Osteocyte (in vitro differentiated cells): ENCODE data around the gene SPC24. TPM values are rescaled to one million over a fixed set of nuclear protein-coding genes. Genes with fewer than 3 reads are reported as not detected.
A peak's percentile ranks its signal among the peaks of the same experiment; 100 is the strongest.

ENCODE experiments used
- DNase-seq: peaks from one replicate; pipeline ENCODE4 v3.0.0; 2021; ENCODE audit warnings: mixed read lengths; ENCODE audit not compliant: unreplicated experiment; ENCODE audit errors: extremely low spot score
- H3K27ac Mint-ChIP-seq: one replicate; pipeline ENCODE4 v1.8.0; 2021; ENCODE audit warnings: mild to moderate bottlenecking, mixed read lengths; ENCODE audit not compliant: unreplicated experiment
- H3K27me3 Mint-ChIP-seq: one replicate; pipeline ENCODE4 v1.8.0; 2021; ENCODE audit warnings: mixed read lengths; ENCODE audit not compliant: unreplicated experiment
- H3K36me3 Mint-ChIP-seq: one replicate; pipeline ENCODE4 v1.8.0; 2021; ENCODE audit warnings: mixed read lengths; ENCODE audit not compliant: unreplicated experiment
- H3K4me1 Mint-ChIP-seq: one replicate; pipeline ENCODE4 v1.8.0; 2021; ENCODE audit warnings: mixed read lengths; ENCODE audit not compliant: unreplicated experiment
- H3K4me3 Mint-ChIP-seq: one replicate; pipeline ENCODE4 v1.8.0; 2021; ENCODE audit warnings: mild to moderate bottlenecking, moderate library complexity, mixed read lengths; ENCODE audit not compliant: unreplicated experiment
- H3K9me3 Mint-ChIP-seq: one replicate; pipeline ENCODE4 v1.8.0; 2021; ENCODE audit warnings: mixed read lengths; ENCODE audit not compliant: unreplicated experiment
- total RNA-seq: library from RNA; stranded (reverse); gene quantifications from 2 replicates; pipeline ENCODE4 v1.2.1, GENCODE V29; 2021
- TF ChIP-seq, protein P1 (sequence below): fragments of 200-600 bp; sonication (generic); IDR thresholded peaks from 2 replicates; pipeline ENCODE4 v1.5.0; 2021; ENCODE audit warnings: antibody characterized with exemption, mild to moderate bottlenecking, moderate library complexity

SPC24 gene
- total RNA-seq, 1 donor from 2014 or later, result 13.5 TPM

DNA sequence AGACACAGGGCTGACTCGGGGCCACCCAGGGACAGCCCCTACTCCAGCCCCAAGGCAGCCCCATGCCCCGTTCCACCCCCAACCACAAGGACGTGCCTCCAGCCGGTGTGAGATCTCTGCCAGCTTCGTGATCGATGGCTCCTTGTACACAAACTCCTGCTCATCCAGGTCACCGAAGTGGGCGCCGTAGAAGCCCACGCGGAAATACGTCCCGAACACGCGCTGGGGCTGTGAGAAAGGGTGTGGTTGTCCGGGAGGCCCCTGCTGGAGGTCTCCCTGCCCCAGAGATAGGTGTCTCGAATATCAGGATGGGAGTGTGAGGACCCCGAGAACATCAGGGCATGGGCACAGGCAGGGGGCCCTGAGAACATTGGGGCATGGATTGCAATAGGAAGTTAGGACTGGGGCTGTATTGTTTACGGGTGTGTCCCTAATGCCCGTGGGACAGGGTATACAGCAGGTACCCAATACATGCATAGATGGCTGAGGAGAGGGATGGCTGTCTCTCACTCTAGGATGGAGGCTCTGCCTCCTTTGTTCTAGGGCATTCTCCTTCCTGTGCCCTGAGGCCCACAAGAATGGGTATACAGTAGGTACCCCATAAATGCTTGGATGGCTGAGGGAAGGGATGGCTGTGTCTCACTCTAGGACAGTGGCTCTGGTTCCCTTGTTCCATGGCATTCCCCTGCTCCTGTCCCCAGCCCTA is 47.1 kb upstream of the SPC24 start:
- no peak for DNase-seq
- H3K27me3 Mint-ChIP-seq, result no peaks in the 10 kb centered on the region
- H3K9me3 Mint-ChIP-seq, result no peaks in the 10 kb centered on the region
- no peak overlapping the region for H3K4me3 Mint-ChIP-seq
- H3K27ac Mint-ChIP-seq, result peak overlapping the region; percentile 95
- TF ChIP-seq, protein P1, sequence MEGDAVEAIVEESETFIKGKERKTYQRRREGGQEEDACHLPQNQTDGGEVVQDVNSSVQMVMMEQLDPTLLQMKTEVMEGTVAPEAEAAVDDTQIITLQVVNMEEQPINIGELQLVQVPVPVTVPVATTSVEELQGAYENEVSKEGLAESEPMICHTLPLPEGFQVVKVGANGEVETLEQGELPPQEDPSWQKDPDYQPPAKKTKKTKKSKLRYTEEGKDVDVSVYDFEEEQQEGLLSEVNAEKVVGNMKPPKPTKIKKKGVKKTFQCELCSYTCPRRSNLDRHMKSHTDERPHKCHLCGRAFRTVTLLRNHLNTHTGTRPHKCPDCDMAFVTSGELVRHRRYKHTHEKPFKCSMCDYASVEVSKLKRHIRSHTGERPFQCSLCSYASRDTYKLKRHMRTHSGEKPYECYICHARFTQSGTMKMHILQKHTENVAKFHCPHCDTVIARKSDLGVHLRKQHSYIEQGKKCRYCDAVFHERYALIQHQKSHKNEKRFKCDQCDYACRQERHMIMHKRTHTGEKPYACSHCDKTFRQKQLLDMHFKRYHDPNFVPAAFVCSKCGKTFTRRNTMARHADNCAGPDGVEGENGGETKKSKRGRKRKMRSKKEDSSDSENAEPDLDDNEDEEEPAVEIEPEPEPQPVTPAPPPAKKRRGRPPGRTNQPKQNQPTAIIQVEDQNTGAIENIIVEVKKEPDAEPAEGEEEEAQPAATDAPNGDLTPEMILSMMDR, result no peak
- H3K36me3 Mint-ChIP-seq, result peaks cover 7% of the 10 kb centered on the region
- H3K4me1 Mint-ChIP-seq, result peaks cover 49% of the 10 kb centered on the region

DNA sequence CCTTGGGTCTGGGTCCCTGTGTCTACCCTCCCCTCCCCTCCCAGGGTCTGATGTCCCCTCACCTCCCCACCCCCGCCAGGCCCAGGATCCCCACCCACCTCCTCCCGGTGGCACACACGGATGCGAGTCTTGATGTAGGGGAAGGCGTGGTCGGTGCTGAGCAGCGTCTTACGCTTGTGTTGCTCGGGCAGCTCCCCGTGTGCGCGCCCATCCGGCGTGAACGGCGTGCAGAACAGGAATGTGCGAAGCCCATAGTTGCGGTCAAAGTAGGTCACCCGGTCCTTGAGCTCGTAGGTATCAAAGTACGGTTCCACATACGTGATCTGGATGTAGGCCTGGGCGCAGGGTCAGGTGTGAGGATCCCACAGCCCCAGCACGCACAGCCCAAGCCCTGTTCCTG is 46.2 kb upstream of the SPC24 start:
- no peaks in the 10 kb centered on the region for H3K9me3 Mint-ChIP-seq

DNA sequence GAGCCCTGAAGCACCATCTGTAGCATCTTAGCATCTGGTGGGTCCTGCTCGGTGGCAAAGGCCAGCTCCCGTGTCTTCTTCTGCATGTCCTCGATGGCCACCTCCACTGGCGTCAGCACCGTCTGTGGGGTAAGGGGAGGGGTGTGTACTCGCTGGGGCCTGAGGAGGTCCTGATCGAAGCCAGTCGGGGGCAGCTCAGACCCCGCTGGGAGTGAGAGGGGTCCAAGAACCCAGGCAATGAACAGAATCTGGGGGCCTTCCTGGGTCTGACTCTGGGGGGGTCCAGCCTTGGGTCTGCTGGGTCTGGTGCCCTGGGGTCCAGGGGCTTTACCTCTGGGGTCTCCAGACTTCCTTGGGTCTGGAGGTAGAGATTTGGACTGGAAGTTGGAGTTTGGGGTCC is 45.3 kb upstream of the SPC24 start:
- TF ChIP-seq, protein P1, result no peak
- Mint-ChIP-seq H3K27me3 (no peaks in the 10 kb centered on the region), H3K4me1 (peaks cover 53% of the 10 kb centered on the region), H3K36me3 (peaks cover 4% of the 10 kb centered on the region), H3K9me3 (no peaks in the 10 kb centered on the region), H3K4me3 (no peak overlapping the region), H3K27ac (no peak overlapping the region)
- no peak for DNase-seq

More for the DNA sequence above, 46.2 kb upstream of the SPC24 start:
- Mint-ChIP-seq H3K27me3 (no peaks in the 10 kb centered on the region), H3K4me1 (peaks cover 49% of the 10 kb centered on the region), H3K36me3 (peaks cover 5% of the 10 kb centered on the region), H3K4me3 (no peak overlapping the region), H3K27ac (no peak overlapping the region)
- DNase-seq, result no peak
- TF ChIP-seq, protein P1, result no peak

DNA sequence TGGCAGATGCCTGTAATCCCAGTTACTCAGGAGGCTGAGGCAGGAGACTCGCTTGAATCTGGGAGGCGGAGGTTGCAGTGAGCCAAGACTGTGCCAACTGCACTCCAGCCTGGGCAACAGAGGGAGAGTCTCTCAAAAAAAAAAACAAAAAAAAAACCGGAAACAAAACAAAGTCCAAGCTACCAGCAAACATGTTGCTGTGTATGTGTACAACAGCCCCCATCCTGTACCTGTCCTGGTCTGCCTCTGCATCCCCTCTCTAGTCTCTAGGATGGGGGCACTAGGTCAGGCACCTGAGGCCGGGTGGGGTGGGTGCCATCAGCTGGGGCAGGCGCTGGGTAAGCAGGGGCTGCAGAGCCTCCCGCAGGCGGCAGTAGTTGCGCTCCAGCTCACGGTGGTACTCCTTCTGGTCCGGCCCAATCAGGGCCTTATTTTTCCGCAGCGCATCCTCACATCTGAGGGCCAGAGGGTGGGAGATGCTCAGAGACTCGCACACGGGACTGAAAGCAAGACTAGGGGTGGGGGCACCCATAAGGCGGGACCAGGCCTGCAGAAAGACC is 44.5 kb upstream of the SPC24 start:
- Mint-ChIP-seq H3K27me3 (no peaks in the 10 kb centered on the region), H3K9me3 (no peaks in the 10 kb centered on the region), H3K4me1 (peaks cover 53% of the 10 kb centered on the region), H3K27ac (no peak overlapping the region), H3K4me3 (no peak overlapping the region), H3K36me3 (peaks cover 5% of the 10 kb centered on the region)
- TF ChIP-seq, protein P1, result no peak
- no peak for DNase-seq

DNA sequence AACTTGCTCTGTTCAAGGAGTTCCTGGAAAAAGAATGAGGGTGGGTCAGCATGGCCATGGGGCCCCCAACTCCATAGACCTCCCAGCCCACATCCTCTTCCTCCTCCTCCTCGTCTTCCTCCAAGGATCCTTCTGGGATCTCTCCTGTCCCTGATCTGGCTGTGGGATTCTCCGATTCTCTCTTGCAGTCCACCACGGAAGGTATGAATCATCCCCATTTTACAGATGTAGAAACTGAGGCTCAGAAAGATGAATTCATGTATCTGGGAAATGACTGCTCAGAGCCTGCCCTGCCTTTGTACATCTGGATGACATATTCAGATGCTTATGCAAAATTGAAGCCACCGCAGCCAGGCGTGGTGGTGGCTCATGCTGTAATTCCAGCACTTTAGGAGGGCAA is 43.9 kb upstream of the SPC24 start:
- Mint-ChIP-seq H3K9me3 (no peaks in the 10 kb centered on the region), H3K27ac (no peak overlapping the region), H3K4me1 (peaks cover 51% of the 10 kb centered on the region), H3K4me3 (no peak overlapping the region), H3K36me3 (peaks cover 5% of the 10 kb centered on the region), H3K27me3 (no peaks in the 10 kb centered on the region)
- DNase-seq, result no peak
- TF ChIP-seq, protein P1, result no peak
